Effector memory CD4-positive, alpha-beta T cell (primary cell): ENCODE measurements around the gene FAP.

ENCODE experiments used
- DNase-seq, 3 donors: peaks; one replicate each; pipeline ENCODE4 v3.0.0-alpha.2; 2020
- H3K27ac ChIP-seq: 2 replicates; pipeline ENCODE4 v1.7.0; 2013; ENCODE audit warnings: mild to moderate bottlenecking, low read length, moderate library complexity; ENCODE audit not compliant: insufficient read depth, poor library complexity, severe bottlenecking
- H3K27me3 ChIP-seq: replicated peaks from 2 replicates; pipeline ENCODE4 v1.7.0; 2013; ENCODE audit warnings: mild to moderate bottlenecking, low read length; ENCODE audit not compliant: insufficient read depth, control insufficient read depth, poor library complexity, severe bottlenecking
- H3K36me3 ChIP-seq: 2 replicates; pipeline ENCODE4 v1.7.0; 2013; ENCODE audit warnings: mild to moderate bottlenecking, low read length, moderate library complexity; ENCODE audit not compliant: control insufficient read depth, insufficient read depth
- H3K4me1 ChIP-seq: 2 replicates; pipeline ENCODE4 v1.7.0; 2013; ENCODE audit warnings: low read length, mild to moderate bottlenecking; ENCODE audit not compliant: control insufficient read depth, insufficient read depth, poor library complexity, severe bottlenecking
- H3K4me3 ChIP-seq: 2 replicates; pipeline ENCODE4 v1.7.0; 2013; ENCODE audit warnings: low read length, low read depth, mild to moderate bottlenecking; ENCODE audit not compliant: insufficient read depth, poor library complexity, severe bottlenecking
- H3K9me3 ChIP-seq: 2 replicates; pipeline ENCODE4 v1.7.0; 2013; ENCODE audit warnings: mild to moderate bottlenecking, low read length, moderate library complexity; ENCODE audit not compliant: control insufficient read depth

Gene FAP

GRCh38 chr2:162149940-162150339 is 93.3 kb downstream of the FAP start:
- Histone ChIP-seq H3K9me3 (no peaks in the 10 kb centered on the region), H3K36me3 (no peaks in the 10 kb centered on the region)

GRCh38 chr2:162149466-162149865 is 93.8 kb downstream of the FAP start:
- DNase-seq, result no peak

More at GRCh38 chr2:162149940-162150339, 93.3 kb downstream of the FAP start:
- Histone ChIP-seq H3K27me3 (no peaks in the 10 kb centered on the region), H3K4me3 (no peak overlapping the region), H3K4me1 (no peaks in the 10 kb centered on the region), H3K27ac (no peak overlapping the region)
- DNase-seq, result no peak

GRCh38 chr2:162148956-162149355 is 94.3 kb downstream of the FAP start:
- DNase-seq, result no peak
- H3K4me3 ChIP-seq, result no peak overlapping the region
- no peaks in the 10 kb centered on the region for H3K4me1 ChIP-seq
- no peaks in the 10 kb centered on the region for H3K36me3 ChIP-seq
- H3K27me3 ChIP-seq, result no peaks in the 10 kb centered on the region
- H3K27ac ChIP-seq, result no peak overlapping the region
- no peaks in the 10 kb centered on the region for H3K9me3 ChIP-seq

More at GRCh38 chr2:162149466-162149865, 93.8 kb downstream of the FAP start:
- no peak overlapping the region for H3K4me3 ChIP-seq
- H3K27me3 ChIP-seq, result no peaks in the 10 kb centered on the region
- no peak overlapping the region for H3K27ac ChIP-seq
- H3K36me3 ChIP-seq, result no peaks in the 10 kb centered on the region
- no peaks in the 10 kb centered on the region for H3K9me3 ChIP-seq
- H3K4me1 ChIP-seq, result no peaks in the 10 kb centered on the region

- Histone ChIP-seq H3K4me1 (no peaks in the 10 kb centered on the region), H3K36me3 (no peaks in the 10 kb centered on the region), H3K27me3 (no peaks in the 10 kb centered on the region), H3K9me3 (no peaks in the 10 kb centered on the region), H3K4me3 (no peak overlapping the region), H3K27ac (no peak overlapping the region)
- no peak for DNase-seq
Measured at GRCh38 chr2:162143969-162144368, 99.3 kb downstream of the FAP start.

- no peak overlapping the region for H3K4me3 ChIP-seq
- H3K27me3 ChIP-seq, result no peaks in the 10 kb centered on the region
- H3K27ac ChIP-seq, result no peak overlapping the region
- no peaks in the 10 kb centered on the region for H3K36me3 ChIP-seq
- no peaks in the 10 kb centered on the region for H3K9me3 ChIP-seq
- no peak for DNase-seq
- H3K4me1 ChIP-seq, result no peaks in the 10 kb centered on the region
Measured at GRCh38 chr2:162138310-162138709, 104.9 kb downstream of the FAP start.

- Histone ChIP-seq H3K36me3 (no peaks in the 10 kb centered on the region), H3K9me3 (no peaks in the 10 kb centered on the region), H3K27ac (no peak overlapping the region), H3K27me3 (no peaks in the 10 kb centered on the region), H3K4me1 (no peaks in the 10 kb centered on the region), H3K4me3 (no peak overlapping the region)
- no peak for DNase-seq
Measured at GRCh38 chr2:162127422-162127821, 115.8 kb downstream of the FAP start.

GRCh38 chr2:162126527-162126926 is 116.7 kb downstream of the FAP start:
- no peaks in the 10 kb centered on the region for H3K4me1 ChIP-seq
- H3K36me3 ChIP-seq, result no peaks in the 10 kb centered on the region
- DNase-seq, result no peak
- no peak overlapping the region for H3K27ac ChIP-seq
- H3K9me3 ChIP-seq, result no peaks in the 10 kb centered on the region
- H3K4me3 ChIP-seq, result no peak overlapping the region
- no peaks in the 10 kb centered on the region for H3K27me3 ChIP-seq

GRCh38 chr2:162126111-162126519 is 117.1 kb downstream of the FAP start:
- no peak overlapping the region for H3K4me3 ChIP-seq
- H3K36me3 ChIP-seq, result no peaks in the 10 kb centered on the region
- H3K4me1 ChIP-seq, result no peaks in the 10 kb centered on the region
- no peak for DNase-seq
- no peaks in the 10 kb centered on the region for H3K9me3 ChIP-seq
- no peak overlapping the region for H3K27ac ChIP-seq
- no peaks in the 10 kb centered on the region for H3K27me3 ChIP-seq

GRCh38 chr2:162125138-162125537 is 118.1 kb downstream of the FAP start:
- no peaks in the 10 kb centered on the region for H3K36me3 ChIP-seq
- no peak for DNase-seq
- no peak overlapping the region for H3K27ac ChIP-seq
- H3K4me3 ChIP-seq, result no peak overlapping the region
- H3K27me3 ChIP-seq, result no peaks in the 10 kb centered on the region
- no peaks in the 10 kb centered on the region for H3K9me3 ChIP-seq
- H3K4me1 ChIP-seq, result no peaks in the 10 kb centered on the region

- Histone ChIP-seq H3K4me3 (no peak overlapping the region), H3K36me3 (no peaks in the 10 kb centered on the region), H3K9me3 (no peaks in the 10 kb centered on the region), H3K27me3 (no peaks in the 10 kb centered on the region), H3K4me1 (no peaks in the 10 kb centered on the region), H3K27ac (no peak overlapping the region)
- no peak for DNase-seq
Measured at GRCh38 chr2:162123806-162124758, 119.2 kb downstream of the FAP start.
